Neural cell (in vitro differentiated cells): ENCODE measurements around the gene LGR5. TPM values are rescaled to one million over a fixed set of nuclear protein-coding genes. Genes with fewer than 3 reads are reported as not detected.

ENCODE experiments used
- H2AFZ ChIP-seq: fragments of 200-600, 300-800 bp; sonication (generic), shearing (Covaris generic); 2 replicates; pipeline ENCODE4 v1.6.0; 2014; ENCODE audit warnings: low read depth, mild to moderate bottlenecking, antibody characterized with exemption, low read length, moderate library complexity
- H3F3A ChIP-seq: fragments of 200-600 bp; shearing (Covaris generic); 2 replicates; pipeline ENCODE4 v1.6.1; 2016; ENCODE audit warnings: mild to moderate bottlenecking, moderate library complexity, mixed read lengths, antibody characterized with exemption, low read length; ENCODE audit not compliant: insufficient read depth, poor library complexity, severe bottlenecking
- H3K27ac ChIP-seq: fragments of 200-600, 300-800 bp; sonication (generic), shearing (Covaris generic); 2 replicates; pipeline ENCODE4 v1.5.1; 2014; ENCODE audit warnings: mild to moderate bottlenecking, low read length, moderate library complexity
- H3K27me3 ChIP-seq: fragments of 300-800, 200-600 bp; sonication (generic), shearing (Covaris generic); 2 replicates; pipeline ENCODE4 v1.6.0; 2014; ENCODE audit warnings: mild to moderate bottlenecking, low read depth, low read length, moderate library complexity; ENCODE audit not compliant: insufficient read depth
- H3K36me3 ChIP-seq: fragments of 300-800, 200-600 bp; sonication (generic), shearing (Covaris generic); 2 replicates; pipeline ENCODE4 v1.5.1; 2014; ENCODE audit warnings: mild to moderate bottlenecking, antibody characterized with exemption, low read length, moderate library complexity; ENCODE audit not compliant: insufficient read depth
- H3K4me2 ChIP-seq: fragments of 300-800, 200-600 bp; sonication (generic), shearing (Covaris generic); 2 replicates; pipeline ENCODE4 v1.6.0; 2014; ENCODE audit warnings: mild to moderate bottlenecking, low read length
- H3K4me3 ChIP-seq: fragments of 300-800, 200-600 bp; sonication (generic), shearing (Covaris generic); 2 replicates; pipeline ENCODE4 v1.5.1; 2014; ENCODE audit warnings: mild to moderate bottlenecking, low read length, moderate library complexity
- H3K79me2 ChIP-seq: fragments of 200-600 bp; shearing (Covaris generic); replicated peaks from 2 replicates; pipeline ENCODE4 v1.6.0; 2014; ENCODE audit warnings: mild to moderate bottlenecking, low read length, moderate library complexity; ENCODE audit not compliant: insufficient read depth
- H3K9ac ChIP-seq: fragments of 300-800, 200-600 bp; sonication (generic), shearing (Covaris generic); 2 replicates; pipeline ENCODE4 v1.6.1; 2016; ENCODE audit warnings: mild to moderate bottlenecking, low read length, mixed read lengths
- H3K9me2 ChIP-seq: fragments of 200-600 bp; shearing (Covaris generic); 2 replicates; pipeline ENCODE4 v1.6.1; 2016; ENCODE audit warnings: mild to moderate bottlenecking, low read length, mixed read lengths; ENCODE audit not compliant: insufficient read depth
- H3K9me3 ChIP-seq: fragments of 200-600, 300-800 bp; sonication (generic), shearing (Covaris generic); 2 replicates; pipeline ENCODE4 v1.6.1; 2016; ENCODE audit warnings: mild to moderate bottlenecking, mixed run types, low read length, moderate library complexity, mixed read lengths
- H4K20me1 ChIP-seq: fragments of 200-600 bp; shearing (Covaris generic); 2 replicates; pipeline ENCODE4 v1.6.1; 2016; ENCODE audit warnings: mild to moderate bottlenecking, mixed run types; ENCODE audit not compliant: insufficient read depth
- EP300 ChIP-seq: fragments of 450-650 bp; conservative IDR thresholded peaks from 2 replicates; pipeline ENCODE4 v1.6.1; 2014; ENCODE audit warnings: antibody characterized with exemption, mild to moderate bottlenecking, moderate library complexity; ENCODE audit not compliant: poor library complexity, severe bottlenecking
- EZH2 ChIP-seq: fragments of 200-600, 300-800 bp; shearing (Covaris generic), sonication (generic); IDR thresholded peaks from 2 replicates; pipeline ENCODE4 v1.6.1; 2014; ENCODE audit warnings: antibody characterized with exemption, low read length, borderline replicate concordance, mild to moderate bottlenecking; ENCODE audit not compliant: insufficient read depth, poor library complexity, severe bottlenecking
- MXI1 ChIP-seq: fragments of 450-650 bp; conservative IDR thresholded peaks from 2 replicates; pipeline ENCODE4 v1.6.1; 2014; ENCODE audit warnings: antibody characterized with exemption, mild to moderate bottlenecking; ENCODE audit not compliant: poor library complexity, severe bottlenecking
- POLR2AphosphoS5 ChIP-seq: IDR thresholded peaks from 2 replicates; pipeline ENCODE4 v1.6.1; 2012
- RAD21 ChIP-seq: fragments of 450-650 bp; conservative IDR thresholded peaks from 2 replicates; pipeline ENCODE4 v1.6.1; 2014; ENCODE audit warnings: antibody characterized with exemption, mild to moderate bottlenecking, moderate library complexity
- SMC3 ChIP-seq: fragments of 450-650 bp; conservative IDR thresholded peaks from 2 replicates; pipeline ENCODE4 v1.6.1; 2014; ENCODE audit warnings: antibody characterized with exemption, mild to moderate bottlenecking, moderate library complexity; ENCODE audit not compliant: poor library complexity
- TAF1 ChIP-seq: IDR thresholded peaks from 2 replicates; pipeline ENCODE4 v1.6.1; 2012; ENCODE audit warnings: low read depth
- polyA plus RNA-seq: library from polyadenylated mRNA; depleted of rRNA; stranded (reverse); fragments of >200 nt; gene quantifications from 2 replicates; pipeline ENCODE4 v1.2.3, GENCODE V29; 2014
- TF ChIP-seq, protein P1 (sequence below): IDR thresholded peaks from 2 replicates; pipeline ENCODE4 v1.6.1; 2012; ENCODE audit warnings: borderline replicate concordance
- TF ChIP-seq, protein P2 (sequence below): fragments of 450-650 bp; IDR thresholded peaks from 2 replicates; pipeline ENCODE4 v1.5.1; 2014; ENCODE audit warnings: antibody characterized with exemption, mild to moderate bottlenecking, moderate library complexity; ENCODE audit not compliant: poor library complexity, severe bottlenecking

The LGR5 gene
- polyA plus RNA-seq, 1 donor from 2014 or later, result 0.16 TPM

- Histone ChIP-seq H3K79me2 (no peaks in the 10 kb centered on the region), H3K27me3 (no peaks in the 10 kb centered on the region), H3K27ac (no peak overlapping the region), H3K9me2 (no peaks in the 10 kb centered on the region), H3K9me3 (no peaks in the 10 kb centered on the region), H3F3A (no peaks in the 10 kb centered on the region), H3K36me3 (no peaks in the 10 kb centered on the region), H3K9ac (no peak overlapping the region), H3K4me3 (no peak overlapping the region), H2AFZ (no peak overlapping the region), H4K20me1 (no peaks in the 10 kb centered on the region), H3K4me2 (no peak overlapping the region)
- TF ChIP-seq EP300 (no peak), RAD21 (no peak)
Measured at GRCh38 chr12:71460318-71460717, 20.7 kb downstream of the LGR5 start.

- Histone ChIP-seq H3K9me3 (peaks cover 5% of the 10 kb centered on the region), H3K4me2 (no peak overlapping the region), H3K27ac (no peak overlapping the region), H3F3A (no peaks in the 10 kb centered on the region), H3K79me2 (no peaks in the 10 kb centered on the region), H3K9me2 (no peaks in the 10 kb centered on the region), H3K27me3 (no peaks in the 10 kb centered on the region), H3K9ac (no peak overlapping the region), H3K4me3 (no peak overlapping the region), H4K20me1 (no peaks in the 10 kb centered on the region), H3K36me3 (no peaks in the 10 kb centered on the region), H2AFZ (no peak overlapping the region)
- TF ChIP-seq RAD21 (no peak), EP300 (no peak), POLR2AphosphoS5 (no peak), SMC3 (no peak), TAF1 (no peak), MXI1 (no peak), EZH2 (no peak)
- TF ChIP-seq, protein P1, sequence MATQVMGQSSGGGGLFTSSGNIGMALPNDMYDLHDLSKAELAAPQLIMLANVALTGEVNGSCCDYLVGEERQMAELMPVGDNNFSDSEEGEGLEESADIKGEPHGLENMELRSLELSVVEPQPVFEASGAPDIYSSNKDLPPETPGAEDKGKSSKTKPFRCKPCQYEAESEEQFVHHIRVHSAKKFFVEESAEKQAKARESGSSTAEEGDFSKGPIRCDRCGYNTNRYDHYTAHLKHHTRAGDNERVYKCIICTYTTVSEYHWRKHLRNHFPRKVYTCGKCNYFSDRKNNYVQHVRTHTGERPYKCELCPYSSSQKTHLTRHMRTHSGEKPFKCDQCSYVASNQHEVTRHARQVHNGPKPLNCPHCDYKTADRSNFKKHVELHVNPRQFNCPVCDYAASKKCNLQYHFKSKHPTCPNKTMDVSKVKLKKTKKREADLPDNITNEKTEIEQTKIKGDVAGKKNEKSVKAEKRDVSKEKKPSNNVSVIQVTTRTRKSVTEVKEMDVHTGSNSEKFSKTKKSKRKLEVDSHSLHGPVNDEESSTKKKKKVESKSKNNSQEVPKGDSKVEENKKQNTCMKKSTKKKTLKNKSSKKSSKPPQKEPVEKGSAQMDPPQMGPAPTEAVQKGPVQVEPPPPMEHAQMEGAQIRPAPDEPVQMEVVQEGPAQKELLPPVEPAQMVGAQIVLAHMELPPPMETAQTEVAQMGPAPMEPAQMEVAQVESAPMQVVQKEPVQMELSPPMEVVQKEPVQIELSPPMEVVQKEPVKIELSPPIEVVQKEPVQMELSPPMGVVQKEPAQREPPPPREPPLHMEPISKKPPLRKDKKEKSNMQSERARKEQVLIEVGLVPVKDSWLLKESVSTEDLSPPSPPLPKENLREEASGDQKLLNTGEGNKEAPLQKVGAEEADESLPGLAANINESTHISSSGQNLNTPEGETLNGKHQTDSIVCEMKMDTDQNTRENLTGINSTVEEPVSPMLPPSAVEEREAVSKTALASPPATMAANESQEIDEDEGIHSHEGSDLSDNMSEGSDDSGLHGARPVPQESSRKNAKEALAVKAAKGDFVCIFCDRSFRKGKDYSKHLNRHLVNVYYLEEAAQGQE, result no peak
- TF ChIP-seq, protein P2, sequence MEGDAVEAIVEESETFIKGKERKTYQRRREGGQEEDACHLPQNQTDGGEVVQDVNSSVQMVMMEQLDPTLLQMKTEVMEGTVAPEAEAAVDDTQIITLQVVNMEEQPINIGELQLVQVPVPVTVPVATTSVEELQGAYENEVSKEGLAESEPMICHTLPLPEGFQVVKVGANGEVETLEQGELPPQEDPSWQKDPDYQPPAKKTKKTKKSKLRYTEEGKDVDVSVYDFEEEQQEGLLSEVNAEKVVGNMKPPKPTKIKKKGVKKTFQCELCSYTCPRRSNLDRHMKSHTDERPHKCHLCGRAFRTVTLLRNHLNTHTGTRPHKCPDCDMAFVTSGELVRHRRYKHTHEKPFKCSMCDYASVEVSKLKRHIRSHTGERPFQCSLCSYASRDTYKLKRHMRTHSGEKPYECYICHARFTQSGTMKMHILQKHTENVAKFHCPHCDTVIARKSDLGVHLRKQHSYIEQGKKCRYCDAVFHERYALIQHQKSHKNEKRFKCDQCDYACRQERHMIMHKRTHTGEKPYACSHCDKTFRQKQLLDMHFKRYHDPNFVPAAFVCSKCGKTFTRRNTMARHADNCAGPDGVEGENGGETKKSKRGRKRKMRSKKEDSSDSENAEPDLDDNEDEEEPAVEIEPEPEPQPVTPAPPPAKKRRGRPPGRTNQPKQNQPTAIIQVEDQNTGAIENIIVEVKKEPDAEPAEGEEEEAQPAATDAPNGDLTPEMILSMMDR, result no peak
Measured at GRCh38 chr12:71460850-71461609, 21.4 kb downstream of the LGR5 start.
